GM19025 (cell line): Measurements from ENCODE around the gene EIF5A2.
A peak's percentile ranks its signal among the peaks of the same experiment; 100 is the strongest.
"Not testable (repeated sequence)": the region's sequence is repeated elsewhere in the genome, so short reads cannot be mapped to it uniquely, and the experiment has no call there.

Experiments
- ATAC-seq: cut with Tn5 transposase; IDR thresholded peaks from one replicate; pipeline ENCODE4 v1.9.1; 2021; ENCODE audit warnings: mild to moderate bottlenecking, low read depth, moderate library complexity; ENCODE audit not compliant: unreplicated experiment

EIF5A2 gene

DNA sequence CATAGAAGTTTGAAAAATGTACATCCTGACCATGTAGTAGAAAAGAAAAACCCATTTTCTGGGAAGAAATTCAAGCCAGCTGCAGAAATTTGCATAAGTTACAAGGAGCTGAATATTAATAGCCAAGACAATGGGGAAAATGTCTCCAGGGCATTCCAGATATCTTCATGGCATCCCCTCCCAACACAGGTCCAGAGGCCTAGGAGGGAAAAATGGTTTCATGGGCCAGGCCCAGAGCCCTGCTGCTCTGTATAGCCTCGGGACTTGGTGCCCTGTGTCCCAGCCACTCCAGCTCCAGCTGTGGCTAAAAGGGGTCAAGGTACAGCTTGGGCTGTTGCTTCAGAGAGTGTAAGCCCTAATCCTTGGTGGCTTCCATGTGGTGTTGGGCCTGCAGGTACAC is 11.2 kb downstream of the EIF5A2 start:
- ATAC-seq = not testable (repeated sequence)

- no peak for ATAC-seq
These were observed 11.7 kb downstream of the EIF5A2 start for GRCh38 chr3:170896781-170897180.

GRCh38 chr3:170896333-170896732 is 12.1 kb downstream of the EIF5A2 start:
- ATAC-seq = not testable (repeated sequence)

GRCh38 chr3:170893895-170894294 is 14.5 kb downstream of the EIF5A2 start:
- no peak for ATAC-seq

- no peak for ATAC-seq
These were observed 18.8 kb downstream of the EIF5A2 start for GRCh38 chr3:170889630-170890029.

DNA sequence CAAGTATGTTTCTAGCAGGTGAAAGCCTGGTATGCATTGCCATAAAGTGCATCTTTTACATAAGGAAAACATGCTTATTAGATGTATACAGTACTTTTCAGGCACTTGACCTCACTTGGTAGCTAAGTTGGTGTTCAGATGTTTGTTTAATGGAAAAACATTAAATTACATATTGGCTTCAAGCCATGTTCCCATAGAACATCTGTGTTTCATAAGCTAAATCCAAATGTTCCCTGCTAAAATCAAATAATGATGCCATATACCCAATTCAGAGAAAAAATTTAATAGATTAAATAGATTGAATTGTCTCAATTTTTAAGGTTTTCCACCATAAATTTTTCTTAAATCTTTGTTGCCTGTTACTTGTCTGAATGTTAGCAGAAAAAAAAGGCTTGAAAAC is 19.3 kb downstream of the EIF5A2 start:
- ATAC-seq = no peak

GRCh38 chr3:170884109-170884930 is 24.1 kb downstream of the EIF5A2 start:
- ATAC-seq = not testable (repeated sequence)

- not testable (repeated sequence) for ATAC-seq
These were observed 29.7 kb downstream of the EIF5A2 start for GRCh38 chr3:170878688-170879087.

DNA sequence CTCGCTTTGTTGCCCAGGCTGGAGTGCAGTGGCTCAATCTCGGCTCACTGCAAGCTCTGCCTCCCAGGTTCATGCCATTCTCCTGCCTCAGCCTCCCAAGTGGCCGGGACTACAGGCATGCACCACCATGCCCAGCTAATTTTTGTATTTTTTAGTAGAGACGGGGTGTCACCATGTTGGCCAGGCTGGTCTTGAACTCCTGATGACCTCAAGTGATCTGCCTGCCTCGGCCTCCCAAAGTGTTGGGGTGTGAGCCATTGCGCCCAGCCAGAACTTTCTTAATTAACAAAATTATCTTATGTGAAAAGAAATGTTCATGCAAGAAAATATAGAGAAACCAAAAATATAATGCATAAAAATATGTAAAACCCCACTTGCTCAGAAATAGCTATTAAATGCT is 31.1 kb downstream of the EIF5A2 start:
- ATAC-seq = not testable (repeated sequence)

DNA sequence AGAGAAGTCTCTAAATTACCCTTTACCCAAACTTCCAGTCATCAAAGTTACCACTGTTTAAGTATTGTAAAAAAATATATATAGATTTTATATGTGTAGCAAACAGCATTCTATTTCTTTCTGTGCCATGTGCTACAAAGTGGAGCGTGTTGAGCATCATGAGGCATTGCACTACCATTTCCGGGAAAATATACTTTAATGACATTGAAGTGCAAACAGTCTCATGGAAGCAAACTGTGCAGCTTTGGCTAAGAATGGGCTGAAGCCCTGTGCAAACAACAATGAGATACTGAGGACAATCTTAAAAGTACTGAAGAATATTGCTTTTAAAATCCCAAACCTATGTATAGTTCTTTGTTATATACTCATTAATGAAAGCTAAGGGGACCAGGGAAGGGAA is 31.9 kb downstream of the EIF5A2 start:
- no peak for ATAC-seq

DNA sequence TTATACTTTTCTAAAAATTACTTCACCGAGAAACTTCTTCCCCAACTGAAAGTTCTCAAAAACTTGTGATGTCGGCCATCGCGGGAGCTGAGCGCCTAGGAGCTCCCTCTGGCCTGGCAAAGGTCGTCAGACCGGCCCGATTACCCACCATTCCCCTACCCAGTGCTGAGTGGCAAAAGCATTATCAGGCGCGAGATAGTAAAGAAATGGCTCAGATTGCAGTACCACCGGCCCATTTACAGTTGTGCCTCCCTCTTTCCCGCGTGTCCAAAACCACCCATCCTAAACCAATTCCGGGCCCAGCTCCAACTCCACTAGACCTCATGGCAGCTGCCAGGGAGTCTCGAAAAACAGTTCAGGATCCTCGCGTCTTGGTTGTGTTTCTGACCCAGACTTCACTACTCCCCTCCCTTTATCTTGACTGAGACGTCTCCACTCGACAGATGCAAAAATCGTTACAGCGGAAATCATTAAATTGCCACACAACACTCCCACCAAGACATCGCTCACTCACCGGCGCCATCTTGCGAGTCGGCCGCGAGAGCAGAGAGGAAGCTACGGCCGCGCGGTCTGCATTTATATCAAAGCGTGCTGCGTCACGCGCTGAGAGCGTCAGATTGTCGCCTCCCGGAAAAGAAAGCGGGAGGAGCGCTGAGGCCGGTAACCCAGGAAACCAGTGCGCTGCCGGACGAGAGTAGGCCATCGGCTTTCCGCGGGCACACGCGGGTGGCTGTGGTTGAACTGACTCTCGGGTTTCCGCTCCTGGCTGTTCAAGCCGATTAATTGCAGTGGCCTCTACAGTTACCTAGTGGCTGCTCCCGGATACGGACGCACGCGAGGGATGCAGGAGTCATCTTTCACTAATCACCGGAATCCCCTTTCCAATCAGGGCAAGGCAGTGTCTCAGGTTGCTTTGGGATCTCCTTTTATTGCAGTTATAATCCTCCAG is 38.5 kb downstream of the EIF5A2 start, which contains the start of gene RPL22L1:
Gene RPL22L1, minus strand, starts transcription at position 551 of the 949 bp plus-strand sequence. Its CDS starts 28 bp downstream, at position 523.
- ATAC-seq = peak; percentile 97

GRCh38 chr3:170869239-170869590 is 39.2 kb downstream of the EIF5A2 start:
- no peak for ATAC-seq

DNA sequence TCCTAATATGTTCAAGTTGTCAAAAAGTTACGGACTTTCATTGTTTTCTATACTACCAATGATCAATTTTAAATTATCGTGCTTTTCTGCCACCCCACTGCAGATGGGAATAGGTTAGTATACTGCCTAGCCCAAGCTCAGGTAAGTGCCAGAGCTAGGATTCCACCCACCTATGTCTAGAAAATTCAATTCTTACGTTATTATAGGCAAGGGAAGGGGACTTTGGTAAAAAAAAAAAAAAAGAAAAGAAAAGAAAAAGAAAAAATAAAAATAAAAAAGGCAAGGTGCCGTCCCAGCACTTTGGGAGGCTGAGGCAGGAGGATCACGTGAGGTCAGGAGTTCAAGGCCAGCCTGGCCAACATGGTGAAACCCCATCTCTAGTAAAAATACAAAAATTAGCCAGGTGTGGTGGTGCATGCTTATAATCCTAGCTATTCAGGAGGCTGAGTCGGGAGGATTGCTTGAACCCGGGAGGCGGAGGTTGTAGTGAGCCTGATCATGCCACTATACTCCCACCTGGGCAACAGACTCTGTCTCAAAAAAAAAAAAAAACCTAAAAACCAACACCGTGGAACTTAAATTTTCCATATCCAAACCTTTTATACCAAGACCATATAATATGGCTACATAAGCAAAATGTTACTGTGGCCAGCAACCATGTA is 39.7 kb downstream of the EIF5A2 start:
- no peak for ATAC-seq

DNA sequence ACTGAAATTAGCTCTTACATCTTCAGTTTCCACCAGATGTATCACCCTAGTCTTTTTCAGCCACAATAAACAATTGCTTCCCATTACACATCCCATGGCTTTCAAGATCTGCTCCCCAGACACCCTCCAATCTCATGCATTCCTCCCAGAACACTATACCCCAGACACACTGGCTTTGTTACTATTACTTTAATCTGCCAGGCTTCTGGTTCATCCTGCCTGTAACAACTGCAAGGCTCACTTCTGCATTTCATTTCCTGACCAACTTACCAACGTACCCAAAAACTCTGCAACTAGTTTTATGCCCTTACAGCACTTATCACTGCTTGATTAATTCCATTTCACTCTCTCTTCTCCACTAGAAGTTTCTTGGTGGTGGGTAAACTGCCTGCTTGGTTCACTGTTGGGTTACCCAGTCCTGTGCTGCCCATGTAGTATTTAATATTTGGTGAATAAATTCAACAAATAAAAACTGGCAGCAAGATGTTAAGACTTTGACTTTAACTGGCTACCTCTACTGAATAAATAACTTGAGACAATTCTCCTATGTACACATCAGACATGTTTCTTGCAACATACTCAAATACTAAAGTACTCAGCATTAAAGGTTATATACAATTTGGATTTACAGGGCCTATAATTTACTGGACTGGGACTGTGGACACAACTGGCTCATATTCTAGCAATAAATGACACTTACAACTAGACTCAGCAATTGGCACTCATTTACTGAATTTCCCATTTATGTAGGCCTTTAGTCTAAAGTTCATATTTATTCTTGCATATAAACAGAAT is 41.1 kb downstream of the EIF5A2 start:
- ATAC-seq = no peak

- no peak for ATAC-seq
These were observed 41.9 kb downstream of the EIF5A2 start for GRCh38 chr3:170866499-170866898.

DNA sequence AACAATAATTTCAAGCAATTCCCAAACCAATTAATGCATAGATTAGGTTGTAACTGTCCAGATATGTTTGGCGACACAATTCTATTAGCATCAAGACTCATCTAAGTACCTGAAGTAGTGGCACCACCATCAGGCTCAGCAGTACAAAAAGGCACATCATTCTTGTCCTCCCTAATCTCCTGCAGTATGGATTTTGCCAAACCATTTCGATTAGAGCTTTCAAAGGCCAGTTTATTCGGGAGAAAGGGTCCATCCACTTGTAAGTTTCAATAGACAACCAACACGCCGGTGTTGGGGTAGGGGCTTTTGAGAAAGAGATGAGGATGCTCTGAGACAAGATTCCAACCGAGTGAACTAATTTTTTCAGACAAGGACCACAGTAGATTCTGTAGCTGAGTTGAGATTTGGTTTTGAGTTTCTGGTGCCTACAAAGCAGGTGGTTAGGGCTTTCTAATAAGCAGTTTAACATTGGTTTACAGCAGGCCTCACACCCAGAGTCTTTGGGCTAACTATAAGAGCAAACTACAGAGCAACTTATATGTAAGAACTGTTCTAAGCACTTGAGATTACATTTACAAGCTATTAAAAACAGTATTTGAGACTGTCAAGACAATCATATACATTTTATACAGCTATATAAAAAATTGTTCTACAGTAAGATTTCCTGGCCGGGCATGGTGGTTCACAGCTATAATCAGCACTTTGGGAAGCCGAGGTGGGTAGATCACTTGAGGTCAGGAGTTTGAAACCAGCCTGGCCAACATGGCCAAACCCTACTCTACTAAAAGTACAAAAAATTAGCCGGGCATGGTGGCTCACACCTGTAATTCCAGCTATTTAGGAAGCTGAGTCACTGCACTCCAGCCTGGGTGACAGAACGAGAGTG is 43.0 kb downstream of the EIF5A2 start:
- ATAC-seq = no peak

GRCh38 chr3:170864525-170865208 is 43.8 kb downstream of the EIF5A2 start:
- no peak for ATAC-seq

GRCh38 chr3:170863816-170864215 is 44.6 kb downstream of the EIF5A2 start:
- no peak for ATAC-seq
